ENCODE data around the gene RAVER1. TPM values are rescaled to one million over a fixed set of nuclear protein-coding genes. Genes with fewer than 3 reads are reported as not detected.
A peak's percentile ranks its signal among the peaks of the same experiment; 100 is the strongest.

RAVER1 gene
- total and polyA plus RNA-seq, 9 of the 15 experiments (the other 6 are each of a cell fraction or from before 2014, with no cell fraction given) = 0.06 to 113 (median 7.0) TPM

GRCh38 chr19:10356431-10356830 lies 23.1 kb upstream of the RAVER1 start:
- no TSS peak for BruUV-seq (replicated peaks)
- no peak overlapping the region for H3K4me3 ChIP-seq
- in situ Hi-C loops (cut with MboI) = no loop called here
- peaks cover 69% of the 10 kb centered on the region; the same call in 2 of the 3 replicates for H3K36me3 ChIP-seq (ENCODE audit: control insufficient read depth, insufficient read depth, low read length)
- FAIRE-seq = no peak
- intact Hi-C loops (cut with micrococcal nuclease) = no loop called here
- H3K9me3 ChIP-seq (replicated peaks; ENCODE audit: control insufficient read depth, insufficient read depth, low read depth, low read length) = no peaks in the 10 kb centered on the region
- H2AFZ ChIP-seq (ENCODE audit: low read depth, low read length) = no peak overlapping the region
- H3K27ac ChIP-seq (ENCODE audit: extremely low read depth, low read depth, low read length) = no peak overlapping the region
- TF ChIP-seq POLR2G (IDR thresholded peaks at IDR 0.05; ENCODE audit: low read depth, low read length) = peak; percentile 56
- TF ChIP-seq RNF219 (CRISPR knock-in tag; IDR thresholded peaks at IDR 0.05) = no peak
- no peaks in the 10 kb centered on the region for H3K79me2 ChIP-seq (ENCODE audit: control insufficient read depth, insufficient read depth, low read length)
- H3K9ac ChIP-seq (ENCODE audit: insufficient read depth in 1 of 2, low read depth in 2 of 2, low read length in 2 of 2) = no peak overlapping the region; a peak in 1 of 4 replicates
- no peaks in the 10 kb centered on the region for H3K27me3 ChIP-seq (ENCODE audit: control insufficient read depth in 2 of 2, insufficient read depth in 2 of 2, low read length in 2 of 2)
- DNase-seq (ENCODE audit: extremely low read depth in 1 of 4, low spot score in 3 of 4) = peak in 1 of 4 experiments; percentile 3
- H3K9me1 ChIP-seq (ENCODE audit: control insufficient read depth, insufficient read depth, low read length) = no peaks in the 10 kb centered on the region
- H4K20me1 ChIP-seq (replicated peaks; ENCODE audit: control insufficient read depth, insufficient read depth, low read length) = no peaks in the 10 kb centered on the region
- H3K4me2 ChIP-seq (ENCODE audit: insufficient read depth, low read length) = no peak overlapping the region
- 90% methylated on average over 12 of the region's 12 CpGs for WGBS (ENCODE audit: insufficient coverage, low coverage, missing lambda C conversion rate)
- ChIA-PET CTCF (ENCODE audit: low intra/inter-chr PET ratio) (interaction anchor here (0.6 kb wide), 1 partner anchor 18 kb away, joined by 3 read pairs; no protein-coding TSS in a partner anchor), POLR2A (interaction anchor here (0.6 to 1.2 kb wide), 2 partner anchors 23 to 50 kb away, joined by 3 to 5 read pairs; partner anchors contain the start of gene RAVER1)
- H3K4me1 ChIP-seq (replicated peaks in 1 of 2; ENCODE audit: control insufficient read depth in 2 of 2, insufficient read depth in 2 of 2, low read length in 2 of 2) = peaks cover 0 to 29% of the 10 kb centered on the region in 2 experiments; a peak in 2 of 5 replicates
- ATAC-seq = no peak

Measured in K562 (cell line).